Natural killer cell (primary cell): ENCODE measurements around the gene PC. TPM values are rescaled to one million over a fixed set of nuclear protein-coding genes. Genes with fewer than 3 reads are reported as not detected.

Source experiments
- ATAC-seq, 3 donors: fragments of 150-1000 bp in 2 of 3; fragments of 200-7000 bp in 1 of 3; cut with Tn5 transposase; 1 replicate in 1 of 3; 2 replicates in 2 of 3; pipeline ENCODE4 v1.10.0; 2021; ENCODE audit warnings: mild to moderate bottlenecking in 2 of 3, moderate library complexity in 2 of 3
- DNase-seq, 2 donors: peaks; one replicate each; pipeline versions ENCODE4 v3.0.0 to v3.0.0-alpha.2; 2013 to 2021; ENCODE audit warnings: mixed read lengths in 1 of 2
- H3K27ac ChIP-seq: one replicate; pipeline ENCODE4 v1.5.1; 2013; ENCODE audit warnings: mild to moderate bottlenecking, low read length
- H3K27me3 ChIP-seq: one replicate; pipeline ENCODE4 v1.6.1; 2013; ENCODE audit warnings: low read length; ENCODE audit not compliant: control insufficient read depth, insufficient read depth
- H3K36me3 ChIP-seq: one replicate; pipeline ENCODE4 v1.6.1; 2013; ENCODE audit warnings: low read length; ENCODE audit not compliant: control insufficient read depth, insufficient read depth
- H3K4me1 ChIP-seq: one replicate; pipeline ENCODE4 v1.6.1; 2013; ENCODE audit warnings: low read length; ENCODE audit not compliant: control insufficient read depth, insufficient read depth
- H3K4me3 ChIP-seq: one replicate; pipeline ENCODE4 v1.5.1; 2013; ENCODE audit warnings: low read length
- H3K9me3 ChIP-seq: one replicate; pipeline ENCODE4 v1.6.1; 2013; ENCODE audit warnings: low read length; ENCODE audit not compliant: control insufficient read depth, insufficient read depth
- H3K27ac Mint-ChIP-seq, 2 donors: one replicate each; pipeline ENCODE4 v1.8.0; 2022; ENCODE audit warnings: mild to moderate bottlenecking in 2 of 2, mixed read lengths in 2 of 2, moderate library complexity in 1 of 2
- H3K27me3 Mint-ChIP-seq, 2 donors: one replicate each; pipeline ENCODE4 v1.8.0; 2022; ENCODE audit warnings: low read depth in 2 of 2, mixed read lengths in 2 of 2
- H3K36me3 Mint-ChIP-seq: one replicate; pipeline ENCODE4 v1.8.0; 2022; ENCODE audit warnings: mixed read lengths
- H3K4me1 Mint-ChIP-seq, 2 donors: one replicate each; pipeline ENCODE4 v1.8.0; 2022; ENCODE audit warnings: mixed read lengths in 2 of 2
- H3K4me3 Mint-ChIP-seq: one replicate; pipeline ENCODE4 v1.8.0; 2022; ENCODE audit warnings: mild to moderate bottlenecking, moderate library complexity, mixed read lengths
- H3K9me3 Mint-ChIP-seq, 2 donors: one replicate each; pipeline ENCODE4 v1.8.0; 2022; ENCODE audit warnings: mixed read lengths in 2 of 2
- WGBS: methylation state at CpG from one replicate; pipeline ENCODE4 v1.1.7; 2013; ENCODE audit warnings: missing lambda C conversion rate; ENCODE audit not compliant: insufficient coverage; 5-methylcytosine and 5-hydroxymethylcytosine counted together
- intact Hi-C: fragments of 100-400 bp; cut with micrococcal nuclease; formaldehyde crosslinking; loops from one replicate; pipeline ENCODE4 v1.14.2; 2022
- total RNA-seq, 4 donors: library from RNA; stranded (reverse); fragments of 120-200 nt in 1 of 4; gene quantifications; one replicate each; pipeline versions ENCODE4 v1.2.3 to v1.2.4, GENCODE V29; 2013 to 2022
- TF ChIP-seq, protein P1 (sequence below): fragments of 200-600 bp; IDR thresholded peaks from one replicate; pipeline ENCODE4 v1.8.0; 2022; ENCODE audit warnings: antibody characterized with exemption

Gene PC
- total RNA-seq, 3 donors from 2014 or later (not counting 1 experiment from before 2014, with no cell fraction given): 4.1 to 5.9 (median 4.6) TPM

DNA sequence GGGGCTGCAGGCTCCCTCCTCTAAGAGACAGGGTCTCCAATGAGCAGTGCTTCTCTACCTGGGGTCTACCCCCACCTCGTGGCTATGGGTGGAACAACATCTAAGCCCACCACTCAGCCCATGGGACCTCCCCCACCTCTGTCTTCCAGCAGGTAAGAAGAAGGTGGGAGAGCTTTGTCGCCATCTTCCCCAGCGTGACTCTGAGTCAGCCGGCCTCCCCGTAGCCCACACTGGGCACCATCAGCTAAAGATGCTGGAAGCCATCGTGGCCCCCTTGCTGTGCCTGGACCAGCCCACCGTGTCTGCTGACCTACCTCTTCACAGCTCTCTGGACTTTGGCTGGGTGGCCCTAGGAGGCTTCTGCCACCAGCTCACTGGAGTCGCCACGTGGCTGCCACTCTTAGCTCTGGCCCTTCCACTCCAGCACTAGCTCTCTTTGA lies 17.9 kb upstream of the PC start:
- WGBS: 46% methylated on average over 9 of the region's 9 CpGs
- H3K36me3 ChIP-seq: no peaks in the 10 kb centered on the region
- Mint-ChIP-seq H3K4me3 (no peak overlapping the region), H3K4me1 (no peaks in the 10 kb centered on the region), H3K27ac (no peak overlapping the region), H3K9me3 (peaks cover 0 to 2% of the 10 kb centered on the region in 2 donors), H3K36me3 (no peaks in the 10 kb centered on the region), H3K27me3 (peaks cover under 1 to 2% of the 10 kb centered on the region in 2 donors)
- H3K27me3 ChIP-seq: no peaks in the 10 kb centered on the region
- H3K27ac ChIP-seq: no peak overlapping the region
- no peak overlapping the region for H3K4me3 ChIP-seq
- ATAC-seq (no peak), DNase-seq (peak in 1 of 2 donors; percentile 41)
- peaks cover 9% of the 10 kb centered on the region for H3K9me3 ChIP-seq
- TF ChIP-seq, protein P1, sequence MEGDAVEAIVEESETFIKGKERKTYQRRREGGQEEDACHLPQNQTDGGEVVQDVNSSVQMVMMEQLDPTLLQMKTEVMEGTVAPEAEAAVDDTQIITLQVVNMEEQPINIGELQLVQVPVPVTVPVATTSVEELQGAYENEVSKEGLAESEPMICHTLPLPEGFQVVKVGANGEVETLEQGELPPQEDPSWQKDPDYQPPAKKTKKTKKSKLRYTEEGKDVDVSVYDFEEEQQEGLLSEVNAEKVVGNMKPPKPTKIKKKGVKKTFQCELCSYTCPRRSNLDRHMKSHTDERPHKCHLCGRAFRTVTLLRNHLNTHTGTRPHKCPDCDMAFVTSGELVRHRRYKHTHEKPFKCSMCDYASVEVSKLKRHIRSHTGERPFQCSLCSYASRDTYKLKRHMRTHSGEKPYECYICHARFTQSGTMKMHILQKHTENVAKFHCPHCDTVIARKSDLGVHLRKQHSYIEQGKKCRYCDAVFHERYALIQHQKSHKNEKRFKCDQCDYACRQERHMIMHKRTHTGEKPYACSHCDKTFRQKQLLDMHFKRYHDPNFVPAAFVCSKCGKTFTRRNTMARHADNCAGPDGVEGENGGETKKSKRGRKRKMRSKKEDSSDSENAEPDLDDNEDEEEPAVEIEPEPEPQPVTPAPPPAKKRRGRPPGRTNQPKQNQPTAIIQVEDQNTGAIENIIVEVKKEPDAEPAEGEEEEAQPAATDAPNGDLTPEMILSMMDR: no peak
- H3K4me1 ChIP-seq: peaks cover 3% of the 10 kb centered on the region
- intact Hi-C loops: no loop called here

GRCh38 chr11:66975405-66976027 lies 17.3 kb upstream of the PC start:
- Histone ChIP-seq H3K9me3 (peaks cover 9% of the 10 kb centered on the region), H3K4me1 (peaks cover 3% of the 10 kb centered on the region), H3K36me3 (no peaks in the 10 kb centered on the region), H3K27ac (no peak overlapping the region), H3K4me3 (no peak overlapping the region), H3K27me3 (no peaks in the 10 kb centered on the region)
- peaks cover 5 to 6% of the 10 kb centered on the region in 2 donors for H3K27me3 Mint-ChIP-seq
- WGBS: 72% methylated on average over 11 of the region's 11 CpGs
- no peak overlapping the region for H3K27ac Mint-ChIP-seq
- peaks cover 0 to 2% of the 10 kb centered on the region in 2 donors for H3K9me3 Mint-ChIP-seq
- H3K4me1 Mint-ChIP-seq: no peaks in the 10 kb centered on the region
- intact Hi-C loops: no loop called here
- TF ChIP-seq, protein P1: no peak
- DNase-seq (no peak), ATAC-seq (no peak)
- H3K36me3 Mint-ChIP-seq: no peaks in the 10 kb centered on the region
- H3K4me3 Mint-ChIP-seq: no peak overlapping the region

- H3K27ac ChIP-seq: no peak within 1 kb of the TSS
- Mint-ChIP-seq H3K4me1 (no peaks in the 10 kb centered on the region), H3K27me3 (peaks cover 7 to 8% of the 10 kb centered on the region in 2 donors), H3K4me3 (no peak within 1 kb of the TSS), H3K9me3 (peaks cover 0 to 2% of the 10 kb centered on the region in 2 donors), H3K36me3 (no peaks in the 10 kb centered on the region), H3K27ac (no peak within 1 kb of the TSS)
- intact Hi-C loops: no loop called here
- TF ChIP-seq, protein P1: no peak
- DNase-seq (no peak), ATAC-seq (no peak)
- H3K4me3 ChIP-seq: no peak within 1 kb of the TSS
- no peaks in the 10 kb centered on the region for H3K36me3 ChIP-seq
- H3K27me3 ChIP-seq: no peaks in the 10 kb centered on the region
- 87% methylated on average over 10 of the region's 10 CpGs for WGBS
- peaks cover 3% of the 10 kb centered on the region for H3K4me1 ChIP-seq
- H3K9me3 ChIP-seq: peaks cover 9% of the 10 kb centered on the region
Measured at GRCh38 chr11:66974724-66975404, 16.7 kb upstream of the PC start, which contains the start of gene C11orf86. Gene C11orf86, plus strand, starts transcription at chr11:66975304. Its CDS starts 59 bp downstream, at chr11:66975363.
